Spinal cord (tissue), 10 donors: Measurements from ENCODE around the gene IGSF3. TPM values are rescaled to one million over a fixed set of nuclear protein-coding genes. Genes with fewer than 3 reads are reported as not detected.
"Not testable (repeated sequence)": the region's sequence is repeated elsewhere in the genome, so short reads cannot be mapped to it uniquely, and the experiment has no call there.

ENCODE experiments used
- DNase-seq, 6 donors: peaks; one replicate each; pipeline versions ENCODE4 v3.0.0 to v3.0.0-alpha.2; 2013 to 2015; ENCODE audit warnings: low spot score in 6 of 6, low read depth in 4 of 6
- H3K27ac ChIP-seq: one replicate; pipeline ENCODE4 v1.5.1; 2013; ENCODE audit warnings: low read depth, low read length, control low read depth
- H3K27me3 ChIP-seq: one replicate; pipeline ENCODE4 v1.6.1; 2013; ENCODE audit warnings: low read length; ENCODE audit not compliant: control insufficient read depth, insufficient read depth
- H3K36me3 ChIP-seq: one replicate; pipeline ENCODE4 v1.6.1; 2013; ENCODE audit warnings: low read length; ENCODE audit not compliant: control insufficient read depth, insufficient read depth
- H3K4me1 ChIP-seq: one replicate; pipeline ENCODE4 v1.6.1; 2013; ENCODE audit warnings: low read length; ENCODE audit not compliant: control insufficient read depth, insufficient read depth
- H3K4me3 ChIP-seq: one replicate; pipeline ENCODE4 v1.5.1; 2013; ENCODE audit warnings: low read depth, low read length, control low read depth
- H3K9me3 ChIP-seq: one replicate; pipeline ENCODE4 v1.6.1; 2013; ENCODE audit warnings: low read length; ENCODE audit not compliant: control insufficient read depth, insufficient read depth
- WGBS: methylation state at CpG from one replicate; pipeline ENCODE4 v1.1.5; 2013; ENCODE audit warnings: missing lambda C conversion rate; ENCODE audit not compliant: insufficient coverage; 5-methylcytosine and 5-hydroxymethylcytosine counted together
- polyA plus RNA-seq, 2 donors: library from polyadenylated mRNA; unstranded; fragments of 120-200 nt; gene quantifications; one replicate each; pipeline ENCODE4 v1.2.1, GENCODE V29; 2013; ENCODE audit not compliant: insufficient read length in 2 of 2
- total RNA-seq, 2 donors: library from RNA; depleted of rRNA in 1 of 2; stranded (reverse); fragments of 120-200 nt in 1 of 2; fragments of >200 nt in 1 of 2; gene quantifications; one replicate each; pipeline versions ENCODE4 v1.2.3 to v1.2.4, GENCODE V29; 2013 to 2014
- donor health status: healthy.

IGSF3 gene
- total and polyA plus RNA-seq, 4 donors, result 25.7 to 52.4 (median 45.3) TPM

- H3K4me3 ChIP-seq, H3K27me3 ChIP-seq, H3K27ac ChIP-seq, H3K36me3 ChIP-seq, DNase-seq, H3K9me3 ChIP-seq, H3K4me1 ChIP-seq: not testable (repeated sequence)
- no CpG with 5 or more reads among the region's 6 CpGs for WGBS
Observed at GRCh38 chr1:116590359-116591005, 77.1 kb downstream of the IGSF3 start.

GRCh38 chr1:116589101-116589735 is 78.3 kb downstream of the IGSF3 start:
- not testable (repeated sequence) for H3K4me3 ChIP-seq, DNase-seq, H3K27me3 ChIP-seq, H3K9me3 ChIP-seq, H3K27ac ChIP-seq, H3K4me1 ChIP-seq
- 74% methylated on average over 9 of the region's 9 CpGs for WGBS
- peaks cover 11% of the 10 kb centered on the region for H3K36me3 ChIP-seq

- 91% methylated on average over 4 of the region's 5 CpGs for whole genome bisulfite sequencing
- Histone ChIP-seq H3K36me3 (peaks cover 11% of the 10 kb centered on the region), H3K9me3 (no peaks in the 10 kb centered on the region), H3K27ac (no peak overlapping the region), H3K27me3 (no peaks in the 10 kb centered on the region), H3K4me1 (peaks cover 2% of the 10 kb centered on the region), H3K4me3 (no peak overlapping the region)
- no peak for DNase-seq
Observed at GRCh38 chr1:116587501-116588227, 79.9 kb downstream of the IGSF3 start.

- H3K9me3 ChIP-seq, result no peaks in the 10 kb centered on the region
- H3K27me3 ChIP-seq, result no peaks in the 10 kb centered on the region
- 87% methylated on average over 2 of the region's 3 CpGs for WGBS
- H3K27ac ChIP-seq, result peak overlapping the region; percentile 6
- no peak for DNase-seq
- H3K4me1 ChIP-seq, result no peaks in the 10 kb centered on the region
- no peak overlapping the region for H3K4me3 ChIP-seq
- peaks cover 11% of the 10 kb centered on the region for H3K36me3 ChIP-seq
Observed at GRCh38 chr1:116586741-116587143, 80.8 kb downstream of the IGSF3 start.

- WGBS, result 54% methylated on average over 1 of the region's 1 CpG
- Histone ChIP-seq H3K27ac (no peak overlapping the region), H3K27me3 (no peaks in the 10 kb centered on the region), H3K9me3 (no peaks in the 10 kb centered on the region), H3K4me1 (no peaks in the 10 kb centered on the region), H3K36me3 (peaks cover 11% of the 10 kb centered on the region), H3K4me3 (no peak overlapping the region)
- DNase-seq, result no peak
Observed at GRCh38 chr1:116585886-116586285, 81.6 kb downstream of the IGSF3 start.

- DNase-seq, result no peak
- H3K4me1 ChIP-seq, result peaks cover 6% of the 10 kb centered on the region
- H3K27ac ChIP-seq, result no peak overlapping the region
- H3K27me3 ChIP-seq, result no peaks in the 10 kb centered on the region
- H3K36me3 ChIP-seq, result peaks cover 13% of the 10 kb centered on the region
- 93% methylated on average over 2 of the region's 3 CpGs for WGBS
- H3K4me3 ChIP-seq, result no peak overlapping the region
- no peaks in the 10 kb centered on the region for H3K9me3 ChIP-seq
Observed at GRCh38 chr1:116581323-116581885, 86.1 kb downstream of the IGSF3 start.

GRCh38 chr1:116580446-116581322 is 86.8 kb downstream of the IGSF3 start:
- Histone ChIP-seq H3K4me3 (no peak overlapping the region), H3K4me1 (peaks cover 6% of the 10 kb centered on the region), H3K36me3 (peaks cover 17% of the 10 kb centered on the region), H3K27me3 (no peaks in the 10 kb centered on the region), H3K9me3 (no peaks in the 10 kb centered on the region), H3K27ac (no peak overlapping the region)
- DNase-seq, result no peak
- WGBS, result 85% methylated on average over 6 of the region's 7 CpGs

- Histone ChIP-seq H3K4me3 (no peak overlapping the region), H3K9me3 (no peaks in the 10 kb centered on the region), H3K36me3 (peaks cover 8% of the 10 kb centered on the region), H3K27ac (no peak overlapping the region), H3K4me1 (peaks cover 6% of the 10 kb centered on the region), H3K27me3 (no peaks in the 10 kb centered on the region)
- no peak for DNase-seq
- WGBS, result 65% methylated on average over 21 of the region's 21 CpGs
Observed at GRCh38 chr1:116579259-116579875, 88.2 kb downstream of the IGSF3 start.

- no peaks in the 10 kb centered on the region for H3K9me3 ChIP-seq
- DNase-seq, result no peak
- no CpG with 5 or more reads among the region's 1 CpG for WGBS
Observed at GRCh38 chr1:116578581-116578980, 89.0 kb downstream of the IGSF3 start.

More at GRCh38 chr1:116578581-116578980, 89.0 kb downstream of the IGSF3 start:
- peaks cover 8% of the 10 kb centered on the region for H3K36me3 ChIP-seq
- no peaks in the 10 kb centered on the region for H3K27me3 ChIP-seq
- peaks cover 6% of the 10 kb centered on the region for H3K4me1 ChIP-seq
- H3K4me3 ChIP-seq, result no peak overlapping the region
- H3K27ac ChIP-seq, result no peak overlapping the region
